ENCODE results near the gene ACO2. TPM values are rescaled to one million over a fixed set of nuclear protein-coding genes. Genes with fewer than 3 reads are reported as not detected.
A peak's percentile ranks its signal among the peaks of the same experiment; 100 is the strongest.

The ACO2 gene
- total and polyA plus RNA-seq, 2 of the 4 experiments (the other 2 are of a cell fraction), result 71.3 to 72.9 TPM

- Histone ChIP-seq H3K9ac (ENCODE audit: low read depth, low read length) (no peak overlapping the region), H2BK120ac (ENCODE audit: low read depth, low read length) (0 out of 2 replicates have a peak overlapping the region, but pooled peaks have one; percentile 1), H3K4me3 (ENCODE audit: insufficient read depth, low read depth, low read length) (no peak overlapping the region), H4K5ac (ENCODE audit: low read depth, low read length) (no peak overlapping the region), H3K14ac (replicated peaks; ENCODE audit: low read depth, low read length) (peak overlapping the region; percentile 20; the same call in 1 of the 2 replicates), H4K8ac (ENCODE audit: low read depth in 2 of 2, low read length in 2 of 2) (peak overlapping the region in 1 of 2 experiments; percentile 58; a peak in 2 of 4 replicates), H2BK20ac (ENCODE audit: low read depth, low read length) (no peak overlapping the region), H2BK15ac (ENCODE audit: low read depth, low read length) (no peak overlapping the region), H2AK5ac (ENCODE audit: low read depth, low read length) (peak overlapping the region; percentile 12), H3K36me3 (ENCODE audit: control insufficient read depth, insufficient read depth, low read length) (no peaks in the 10 kb centered on the region), H3K18ac (ENCODE audit: low read depth, low read length) (no peak overlapping the region), H2AFZ (replicated peaks; ENCODE audit: low read length, poor library complexity) (no peak overlapping the region), H4K20me1 (ENCODE audit: insufficient read depth, low read length) (peaks cover 51% of the 10 kb centered on the region), H3K9me1 (ENCODE audit: insufficient read depth, low read length) (peaks cover 29% of the 10 kb centered on the region), H2AK9ac (replicated peaks; ENCODE audit: low read depth, low read length, poor library complexity) (peak overlapping the region; percentile 70), H3K23ac (ENCODE audit: low read depth, low read length) (peak overlapping the region; percentile 46), H3K4me1 (ENCODE audit: control insufficient read depth, insufficient read depth, low read length) (peaks cover 37% of the 10 kb centered on the region), H3K56ac (ENCODE audit: extremely low read depth, insufficient read depth, low read length) (no peak overlapping the region), H3K27me3 (ENCODE audit: control insufficient read depth, insufficient read depth, low read length) (no peaks in the 10 kb centered on the region), H3K9me3 (ENCODE audit: control insufficient read depth, insufficient read depth, low read length) (no peaks in the 10 kb centered on the region), H3K4me2 (ENCODE audit: low read depth, low read length) (peak overlapping the region; percentile 65), H2BK5ac (ENCODE audit: low read depth, low read length, poor library complexity, severe bottlenecking) (peak overlapping the region; percentile 56), H3K79me1 (ENCODE audit: low read depth in 1 of 2, low read length in 2 of 2) (peaks cover 18 to 84% of the 10 kb centered on the region in 2 experiments), H3K27ac (ENCODE audit: insufficient read depth, low read length) (peak overlapping the region; percentile 41; the same call in 1 of the 2 replicates), H3K4ac (ENCODE audit: low read depth, low read length) (peak overlapping the region; percentile 29), H4K91ac (ENCODE audit: insufficient read depth, low read depth, low read length) (peak overlapping the region; percentile 16)
- in situ Hi-C loops (cut with MboI; ENCODE audit: low sequenced_read_pairs) (no loop called here), intact Hi-C loops (cut with micrococcal nuclease) (no loop called here), dilution Hi-C loops (cut with HindIII; ENCODE audit: low sequenced_read_pairs, unreplicated experiment) (no loop called here)
- WGBS, 2 experiments (ENCODE audit: extremely low coverage in 2 of 2, insufficient read length in 1 of 2), result no CpG with 5 or more reads among the region's 7 CpGs
- CTCF ChIA-PET, result interaction anchor here (0.5 to 1.9 kb wide), 2 partner anchors 37 to 43 kb away, joined by 3 to 7 read pairs; no protein-coding TSS in a partner anchor
- DNase-seq (peak; percentile 92), ATAC-seq (ENCODE audit: low read depth) (peak; percentile 76)
- TF ChIP-seq FOS (IDR thresholded peaks at IDR 0.05; ENCODE audit: low read depth, low read length) (no peak), MXI1 (IDR thresholded peaks at IDR 0.05; ENCODE audit: borderline replicate concordance, low read depth, low read length) (no peak; the same call in 1 of the 2 replicates), CTCF (conservative IDR thresholded peaks at IDR 0.05; ENCODE audit: low read depth, low read length) (no peak), CHD1 (IDR thresholded peaks at IDR 0.05; ENCODE audit: low read depth, low read length) (no peak), USF2 (IDR thresholded peaks at IDR 0.05; ENCODE audit: low read depth, low read length) (no peak), RCOR1 (IDR thresholded peaks at IDR 0.05; ENCODE audit: insufficient replicate concordance, low read length) (peak; percentile 11), RFX5 (IDR thresholded peaks at IDR 0.05; ENCODE audit: low read depth, low read length) (no peak), BHLHE40 (IDR thresholded peaks at IDR 0.05; ENCODE audit: low read depth, low read length) (no peak), POLR2A (IDR thresholded peaks at IDR 0.05; ENCODE audit: low read depth, low read length) (no peak), ELK1 (IDR thresholded peaks at IDR 0.05; ENCODE audit: borderline replicate concordance, low read depth, low read length) (no peak), MAZ (IDR thresholded peaks at IDR 0.05; ENCODE audit: borderline replicate concordance, low read depth, low read length) (0 out of 2 replicates have a peak, but pooled peaks have one; percentile 20), NFE2L2 (IDR thresholded peaks at IDR 0.05; ENCODE audit: low read depth, low read length) (no peak), RAD21 (IDR thresholded peaks at IDR 0.05; ENCODE audit: low read length) (no peak), MAFK (IDR thresholded peaks at IDR 0.05; ENCODE audit: low read depth, low read length) (no peak)
- POLR2A ChIA-PET (ENCODE audit: unreplicated experiment), result interaction anchor here (0.6 kb wide), 1 partner anchor 120 kb away, joined by 3 read pairs; no protein-coding TSS in a partner anchor
- no TSS peak for BruUV-seq (replicated peaks)
Observed at GRCh38 chr22:41480397-41480735, 11.4 kb downstream of the ACO2 start.
